Activated T-helper 2 cell treated with anti-CD3 and anti-CD28 coated beads, Interferon-gamma antibody, Interleukin-2, Interleukin-4, amounts not matched to agents 10 μg/mL and 5 μg/mL and 100 μg/mL, durations not matched to agents 14 hours and 24 hours and 36 hours (primary cell): ENCODE measurements around the gene TTC13. TPM values are rescaled to one million over a fixed set of nuclear protein-coding genes. Genes with fewer than 3 reads are reported as not detected.

Source experiments
- DNase-seq: peaks from one replicate; pipeline ENCODE4 v3.0.0; 2021; ENCODE audit warnings: low spot score
- H3K27ac Mint-ChIP-seq: one replicate; pipeline ENCODE4 v1.8.0; 2021; ENCODE audit warnings: mixed read lengths
- H3K27me3 Mint-ChIP-seq: one replicate; pipeline ENCODE4 v1.8.0; 2021; ENCODE audit warnings: low read depth, mixed read lengths
- H3K36me3 Mint-ChIP-seq: one replicate; pipeline ENCODE4 v1.8.0; 2021; ENCODE audit warnings: low read depth, mixed read lengths
- H3K4me1 Mint-ChIP-seq: one replicate; pipeline ENCODE4 v1.8.0; 2021; ENCODE audit warnings: low read depth, mixed read lengths
- H3K4me3 Mint-ChIP-seq: one replicate; pipeline ENCODE4 v1.8.0; 2021; ENCODE audit warnings: low read depth, mild to moderate bottlenecking, moderate library complexity, mixed read lengths
- H3K9me3 Mint-ChIP-seq: one replicate; pipeline ENCODE4 v1.8.0; 2021; ENCODE audit warnings: mixed read lengths
- intact Hi-C: fragments of 100-400 bp; cut with micrococcal nuclease; formaldehyde crosslinking; loops from one replicate; pipeline ENCODE4 v1.15.1; 2023
- total RNA-seq: library from RNA; stranded (reverse); gene quantifications from 2 replicates; pipeline ENCODE4 v1.2.3, GENCODE V29; 2022

The TTC13 gene
- total RNA-seq, 1 donor from 2014 or later, result 17.7 TPM

GRCh38 chr1:230965535-230965934 lies 13.1 kb downstream of the TTC13 start:
- Mint-ChIP-seq H3K27ac (no peak overlapping the region), H3K4me3 (no peak overlapping the region)

GRCh38 chr1:230964896-230965295 lies 13.8 kb downstream of the TTC13 start:
- H3K4me3 Mint-ChIP-seq, result no peak overlapping the region
- peaks cover 9% of the 10 kb centered on the region for H3K4me1 Mint-ChIP-seq
- intact Hi-C loops, result no loop called here
- H3K36me3 Mint-ChIP-seq, result peaks cover 23% of the 10 kb centered on the region
- DNase-seq, result no peak
- H3K27me3 Mint-ChIP-seq, result no peaks in the 10 kb centered on the region
- no peak overlapping the region for H3K27ac Mint-ChIP-seq
- H3K9me3 Mint-ChIP-seq, result no peaks in the 10 kb centered on the region

More at GRCh38 chr1:230965535-230965934, 13.1 kb downstream of the TTC13 start:
- Mint-ChIP-seq H3K4me1 (peaks cover 9% of the 10 kb centered on the region), H3K27me3 (no peaks in the 10 kb centered on the region), H3K9me3 (no peaks in the 10 kb centered on the region), H3K36me3 (peaks cover 23% of the 10 kb centered on the region)
- intact Hi-C loops, result no loop called here
- DNase-seq, result no peak

GRCh38 chr1:230958370-230958769 lies 20.3 kb downstream of the TTC13 start:
- H3K4me1 Mint-ChIP-seq, result no peaks in the 10 kb centered on the region
- intact Hi-C loops, result no loop called here
- no peaks in the 10 kb centered on the region for H3K9me3 Mint-ChIP-seq
- H3K36me3 Mint-ChIP-seq, result peaks cover 52% of the 10 kb centered on the region
- H3K4me3 Mint-ChIP-seq, result no peak overlapping the region
- no peak overlapping the region for H3K27ac Mint-ChIP-seq
- no peaks in the 10 kb centered on the region for H3K27me3 Mint-ChIP-seq
- no peak for DNase-seq

- no peak for DNase-seq
- Mint-ChIP-seq H3K4me1 (no peaks in the 10 kb centered on the region), H3K4me3 (no peak overlapping the region), H3K27me3 (no peaks in the 10 kb centered on the region), H3K27ac (no peak overlapping the region), H3K9me3 (no peaks in the 10 kb centered on the region), H3K36me3 (peaks cover 55% of the 10 kb centered on the region)
- intact Hi-C loops, result no loop called here
These were observed 21.1 kb downstream of the TTC13 start for GRCh38 chr1:230957580-230957989.

- no peak for DNase-seq
- H3K27me3 Mint-ChIP-seq, result no peaks in the 10 kb centered on the region
- H3K27ac Mint-ChIP-seq, result no peak overlapping the region
- H3K4me1 Mint-ChIP-seq, result no peaks in the 10 kb centered on the region
- peaks cover 37% of the 10 kb centered on the region for H3K36me3 Mint-ChIP-seq
- H3K4me3 Mint-ChIP-seq, result no peak overlapping the region
- H3K9me3 Mint-ChIP-seq, result no peaks in the 10 kb centered on the region
- intact Hi-C loops, result no loop called here
These were observed 28.3 kb downstream of the TTC13 start for GRCh38 chr1:230950404-230950803.

- no peaks in the 10 kb centered on the region for H3K4me1 Mint-ChIP-seq
- intact Hi-C loops, result no loop called here
These were observed 29.8 kb downstream of the TTC13 start for GRCh38 chr1:230948903-230949302.

GRCh38 chr1:230948301-230948700 lies 30.4 kb downstream of the TTC13 start:
- H3K27ac Mint-ChIP-seq, result no peak overlapping the region
- H3K4me1 Mint-ChIP-seq, result no peaks in the 10 kb centered on the region

More at GRCh38 chr1:230948903-230949302, 29.8 kb downstream of the TTC13 start:
- no peak for DNase-seq
- Mint-ChIP-seq H3K4me3 (no peak overlapping the region), H3K36me3 (peaks cover 43% of the 10 kb centered on the region), H3K27me3 (no peaks in the 10 kb centered on the region), H3K27ac (no peak overlapping the region), H3K9me3 (no peaks in the 10 kb centered on the region)

GRCh38 chr1:230943048-230943593 lies 35.5 kb downstream of the TTC13 start:
- H3K27ac Mint-ChIP-seq, result no peak overlapping the region
- peaks cover 13% of the 10 kb centered on the region for H3K4me1 Mint-ChIP-seq
- no peak for DNase-seq
- H3K9me3 Mint-ChIP-seq, result no peaks in the 10 kb centered on the region
- intact Hi-C loops, result loop anchor here (2.0 kb wide), 1 partner anchor 30 kb away; no protein-coding TSS in a partner anchor
- no peak overlapping the region for H3K4me3 Mint-ChIP-seq
- no peaks in the 10 kb centered on the region for H3K27me3 Mint-ChIP-seq
- peaks cover 47% of the 10 kb centered on the region for H3K36me3 Mint-ChIP-seq

More at GRCh38 chr1:230948301-230948700, 30.4 kb downstream of the TTC13 start:
- Mint-ChIP-seq H3K4me3 (no peak overlapping the region), H3K36me3 (peaks cover 40% of the 10 kb centered on the region), H3K27me3 (no peaks in the 10 kb centered on the region), H3K9me3 (no peaks in the 10 kb centered on the region)
- DNase-seq, result no peak
- intact Hi-C loops, result no loop called here

- Mint-ChIP-seq H3K27ac (no peak overlapping the region), H3K36me3 (peaks cover 54% of the 10 kb centered on the region), H3K27me3 (no peaks in the 10 kb centered on the region), H3K4me3 (no peak overlapping the region), H3K9me3 (no peaks in the 10 kb centered on the region), H3K4me1 (peaks cover 24% of the 10 kb centered on the region)
- intact Hi-C loops, result no loop called here
- DNase-seq, result no peak
These were observed 37.8 kb downstream of the TTC13 start for GRCh38 chr1:230940848-230941247.

- Mint-ChIP-seq H3K27ac (no peak overlapping the region), H3K9me3 (no peaks in the 10 kb centered on the region), H3K4me3 (no peak overlapping the region), H3K27me3 (no peaks in the 10 kb centered on the region), H3K36me3 (peaks cover 54% of the 10 kb centered on the region), H3K4me1 (peaks cover 24% of the 10 kb centered on the region)
- intact Hi-C loops, result no loop called here
- no peak for DNase-seq
These were observed 38.7 kb downstream of the TTC13 start for GRCh38 chr1:230939806-230940489.

GRCh38 chr1:230938924-230939368 lies 39.7 kb downstream of the TTC13 start:
- H3K4me1 Mint-ChIP-seq, result peaks cover 24% of the 10 kb centered on the region
- no peaks in the 10 kb centered on the region for H3K27me3 Mint-ChIP-seq
- H3K27ac Mint-ChIP-seq, result peak overlapping the region; percentile 23

GRCh38 chr1:230937371-230937770 lies 41.3 kb downstream of the TTC13 start:
- Mint-ChIP-seq H3K27ac (peak overlapping the region; percentile 7), H3K4me3 (no peak overlapping the region), H3K36me3 (peaks cover 49% of the 10 kb centered on the region), H3K27me3 (no peaks in the 10 kb centered on the region), H3K4me1 (peaks cover 22% of the 10 kb centered on the region), H3K9me3 (no peaks in the 10 kb centered on the region)
- DNase-seq, result no peak
- intact Hi-C loops, result no loop called here

More at GRCh38 chr1:230938924-230939368, 39.7 kb downstream of the TTC13 start:
- H3K9me3 Mint-ChIP-seq, result no peaks in the 10 kb centered on the region
- no peak for DNase-seq
- H3K36me3 Mint-ChIP-seq, result peaks cover 45% of the 10 kb centered on the region
- no peak overlapping the region for H3K4me3 Mint-ChIP-seq
- intact Hi-C loops, result no loop called here

- Mint-ChIP-seq H3K36me3 (peaks cover 46% of the 10 kb centered on the region), H3K4me1 (peaks cover 19% of the 10 kb centered on the region), H3K27me3 (no peaks in the 10 kb centered on the region), H3K9me3 (no peaks in the 10 kb centered on the region), H3K4me3 (no peak overlapping the region), H3K27ac (no peak overlapping the region)
- DNase-seq, result no peak
- intact Hi-C loops, result no loop called here
These were observed 42.2 kb downstream of the TTC13 start for GRCh38 chr1:230936475-230936874.
